Astrocyte (in vitro differentiated cells and primary cell): ENCODE data around the gene XPO6. TPM values are rescaled to one million over a fixed set of nuclear protein-coding genes. Genes with fewer than 3 reads are reported as not detected.
"Not testable (repeated sequence)": the region's sequence is repeated elsewhere in the genome, so short reads cannot be mapped to it uniquely, and the experiment has no call there.

Source experiments
- DNase-seq: peaks from one replicate; pipeline ENCODE4 v3.0.0-alpha.2; 2010; ENCODE audit warnings: low read depth
- FAIRE-seq: peaks from 2 replicates; lab custom pipeline; 2011; peaks lifted over from hg19 to GRCh38; lab: Jason Lieb, UNC
- H2AFZ ChIP-seq: 2 replicates; pipeline ENCODE4 v1.6.0; 2012; ENCODE audit warnings: low read depth, low read length, inconsistent platforms
- H3K27ac ChIP-seq: 2 replicates; pipeline ENCODE4 v1.5.1; 2011; ENCODE audit warnings: low read depth, low read length, inconsistent platforms
- H3K27me3 ChIP-seq: 2 replicates; pipeline ENCODE4 v1.6.0; 2011; ENCODE audit warnings: low read length, inconsistent platforms; ENCODE audit not compliant: insufficient read depth
- H3K36me3 ChIP-seq: 2 replicates; pipeline ENCODE4 v1.5.1; 2011; ENCODE audit warnings: low read length, inconsistent platforms; ENCODE audit not compliant: insufficient read depth
- H3K4me1 ChIP-seq: 2 replicates; pipeline ENCODE4 v1.5.1; 2011; ENCODE audit warnings: low read length, inconsistent platforms; ENCODE audit not compliant: insufficient read depth
- H3K4me2 ChIP-seq: 2 replicates; pipeline ENCODE4 v1.6.0; 2012; ENCODE audit warnings: low read length, inconsistent platforms
- H3K4me3 ChIP-seq: 2 replicates; pipeline ENCODE4 v1.5.1; 2011; ENCODE audit warnings: low read depth, mild to moderate bottlenecking, low read length, inconsistent platforms; ENCODE audit not compliant: insufficient read depth
- H3K79me2 ChIP-seq: 2 replicates; pipeline ENCODE4 v1.6.0; 2012; ENCODE audit warnings: mild to moderate bottlenecking, low read length, inconsistent platforms; ENCODE audit not compliant: insufficient read depth
- H3K9ac ChIP-seq: 2 replicates; pipeline ENCODE4 v1.6.0; 2012; ENCODE audit warnings: mild to moderate bottlenecking, low read length, inconsistent platforms
- H3K9me3 ChIP-seq: 2 replicates; pipeline ENCODE4 v1.5.1; 2012; ENCODE audit warnings: low read depth, mild to moderate bottlenecking, low read length, inconsistent platforms; ENCODE audit not compliant: insufficient read depth
- H4K20me1 ChIP-seq: 2 replicates; pipeline ENCODE4 v1.6.0; 2012; ENCODE audit warnings: low read length, inconsistent platforms; ENCODE audit not compliant: insufficient read depth
- H3K27ac Mint-ChIP-seq: one replicate; pipeline ENCODE4 v1.8.0; 2021; ENCODE audit warnings: mild to moderate bottlenecking, mixed read lengths; ENCODE audit not compliant: unreplicated experiment
- H3K27me3 Mint-ChIP-seq: one replicate; pipeline ENCODE4 v1.8.0; 2021; ENCODE audit warnings: low read depth, mixed read lengths; ENCODE audit not compliant: unreplicated experiment
- H3K36me3 Mint-ChIP-seq: one replicate; pipeline ENCODE4 v1.8.0; 2021; ENCODE audit warnings: low read depth, mixed read lengths; ENCODE audit not compliant: unreplicated experiment
- H3K4me1 Mint-ChIP-seq: one replicate; pipeline ENCODE4 v1.8.0; 2021; ENCODE audit warnings: low read depth, mixed read lengths; ENCODE audit not compliant: unreplicated experiment
- H3K4me3 Mint-ChIP-seq: one replicate; pipeline ENCODE4 v1.8.0; 2021; ENCODE audit warnings: mild to moderate bottlenecking, moderate library complexity, mixed read lengths; ENCODE audit not compliant: unreplicated experiment
- H3K9me3 Mint-ChIP-seq: one replicate; pipeline ENCODE4 v1.8.0; 2021; ENCODE audit warnings: mild to moderate bottlenecking, mixed read lengths; ENCODE audit not compliant: unreplicated experiment
- CTCF ChIP-seq: IDR thresholded peaks from 2 replicates; pipeline ENCODE4 v1.5.1; 2011; ENCODE audit warnings: low read depth, mild to moderate bottlenecking, inconsistent platforms, low read length, moderate library complexity; ENCODE audit not compliant: insufficient read depth
- EZH2 ChIP-seq: IDR thresholded peaks from 2 replicates; pipeline ENCODE4 v1.6.1; 2012; ENCODE audit warnings: mild to moderate bottlenecking, low read length, inconsistent platforms; ENCODE audit not compliant: insufficient read depth
- total RNA-seq: library from RNA; stranded (reverse); gene quantifications from 2 replicates; pipeline ENCODE4 v1.2.1, GENCODE V29; 2021

Gene XPO6
- total RNA-seq, 1 donor from 2014 or later: 135 TPM

GRCh38 chr16:28118637-28119036, 93.1 kb downstream of the XPO6 start:
- FAIRE-seq (no peak), DNase-seq (no peak)
- H3K9ac ChIP-seq: no peak overlapping the region
- peaks cover 21% of the 10 kb centered on the region for H4K20me1 ChIP-seq
- no peaks in the 10 kb centered on the region for H3K9me3 ChIP-seq
- no peak overlapping the region for H3K4me3 Mint-ChIP-seq
- H3K4me1 ChIP-seq: no peaks in the 10 kb centered on the region
- no peaks in the 10 kb centered on the region for H3K9me3 Mint-ChIP-seq
- no peak for TF ChIP-seq EZH2
- TF ChIP-seq CTCF: no peak
- H3K4me3 ChIP-seq: no peak overlapping the region
- H3K79me2 ChIP-seq: no peaks in the 10 kb centered on the region
- H3K4me1 Mint-ChIP-seq: no peaks in the 10 kb centered on the region
- H3K27me3 Mint-ChIP-seq: no peaks in the 10 kb centered on the region
- no peak overlapping the region for H3K4me2 ChIP-seq
- H3K36me3 ChIP-seq: peaks cover 54% of the 10 kb centered on the region
- H2AFZ ChIP-seq: no peak overlapping the region
- H3K27me3 ChIP-seq: no peaks in the 10 kb centered on the region
- H3K27ac ChIP-seq: no peak overlapping the region
- peaks cover 23% of the 10 kb centered on the region for H3K36me3 Mint-ChIP-seq
- no peak overlapping the region for H3K27ac Mint-ChIP-seq

GRCh38 chr16:28117168-28117565, 94.6 kb downstream of the XPO6 start:
- no peaks in the 10 kb centered on the region for H3K4me1 ChIP-seq
- no peak overlapping the region for H2AFZ ChIP-seq
- peaks cover 27% of the 10 kb centered on the region for H4K20me1 ChIP-seq
- Mint-ChIP-seq H3K27ac (no peak overlapping the region), H3K4me3 (no peak overlapping the region), H3K27me3 (no peaks in the 10 kb centered on the region), H3K9me3 (no peaks in the 10 kb centered on the region), H3K4me1 (no peaks in the 10 kb centered on the region), H3K36me3 (peaks cover 20% of the 10 kb centered on the region)
- FAIRE-seq (no peak), DNase-seq (no peak)
- H3K27ac ChIP-seq: no peak overlapping the region
- no peaks in the 10 kb centered on the region for H3K79me2 ChIP-seq
- no peak overlapping the region for H3K4me3 ChIP-seq
- H3K9me3 ChIP-seq: no peaks in the 10 kb centered on the region
- peaks cover 48% of the 10 kb centered on the region for H3K36me3 ChIP-seq
- no peak overlapping the region for H3K9ac ChIP-seq
- no peak overlapping the region for H3K4me2 ChIP-seq
- no peak for TF ChIP-seq EZH2
- H3K27me3 ChIP-seq: no peaks in the 10 kb centered on the region

- not testable (repeated sequence) for H2AFZ ChIP-seq, H3K4me1 Mint-ChIP-seq, H3K27me3 ChIP-seq, H3K4me2 ChIP-seq, H3K4me3 Mint-ChIP-seq, H3K27me3 Mint-ChIP-seq, FAIRE-seq, H3K9me3 ChIP-seq, H3K4me3 ChIP-seq, H3K9me3 Mint-ChIP-seq, H3K9ac ChIP-seq, H3K79me2 ChIP-seq, H3K27ac Mint-ChIP-seq, H3K4me1 ChIP-seq, H3K27ac ChIP-seq
- Histone ChIP-seq H3K36me3 (peaks cover 39% of the 10 kb centered on the region), H4K20me1 (peaks cover 21% of the 10 kb centered on the region)
- H3K36me3 Mint-ChIP-seq: peaks cover 18% of the 10 kb centered on the region
- peak; percentile 34 for DNase-seq
Observed at GRCh38 chr16:28115866-28116265, 95.9 kb downstream of the XPO6 start.
